ENCODE results near the gene LRMDA. TPM values are rescaled to one million over a fixed set of nuclear protein-coding genes. Genes with fewer than 3 reads are reported as not detected.

The LRMDA gene
- total RNA-seq, 1 donor from 2014 or later: 2.1 TPM

DNA sequence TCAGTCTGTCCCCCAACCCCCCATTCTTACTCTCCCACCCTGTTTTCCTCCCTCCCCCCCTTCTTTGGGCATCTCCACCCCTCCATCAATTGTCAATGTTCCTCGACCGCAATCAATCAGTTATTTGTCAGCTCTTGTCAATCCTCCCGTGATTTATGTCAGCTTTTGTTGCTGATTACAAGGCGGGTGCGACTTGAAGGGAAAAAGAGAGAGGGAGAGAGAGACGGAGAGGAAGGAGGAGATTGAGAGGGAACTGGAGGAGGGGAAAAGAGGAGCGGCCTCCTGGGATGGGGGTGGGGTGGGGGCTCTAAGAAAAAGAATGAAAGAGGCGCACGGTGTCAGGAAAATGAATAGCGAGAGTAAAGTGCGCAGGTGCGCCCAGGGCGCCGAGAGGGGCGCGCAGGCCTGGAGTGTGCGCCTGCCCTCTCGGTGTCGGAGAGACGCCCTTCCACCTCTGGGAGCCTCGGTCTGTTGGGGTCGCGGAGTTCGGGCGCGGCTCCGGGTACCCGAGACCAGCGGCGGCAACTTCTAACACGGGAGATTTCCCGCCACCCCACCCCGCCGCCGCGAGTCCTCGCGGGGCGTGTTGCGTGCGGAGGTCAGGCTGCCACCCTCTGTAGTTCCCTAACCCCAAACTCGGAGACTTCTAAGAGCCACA lies 28.8 kb upstream of the LRMDA start:
- Mint-ChIP-seq H3K4me3 (ENCODE audit: unreplicated experiment) (peak overlapping the region; percentile 98), H3K36me3 (ENCODE audit: unreplicated experiment) (no peaks in the 10 kb centered on the region), H3K27ac (ENCODE audit: unreplicated experiment) (peak overlapping the region; percentile 94), H3K9me3 (ENCODE audit: unreplicated experiment) (peaks cover 21% of the 10 kb centered on the region), H3K4me1 (ENCODE audit: low read depth, unreplicated experiment) (peaks cover 12% of the 10 kb centered on the region), H3K27me3 (ENCODE audit: unreplicated experiment) (peaks cover 30% of the 10 kb centered on the region)
- peak; percentile 55 for DNase-seq
- TF ChIP-seq, protein P1, sequence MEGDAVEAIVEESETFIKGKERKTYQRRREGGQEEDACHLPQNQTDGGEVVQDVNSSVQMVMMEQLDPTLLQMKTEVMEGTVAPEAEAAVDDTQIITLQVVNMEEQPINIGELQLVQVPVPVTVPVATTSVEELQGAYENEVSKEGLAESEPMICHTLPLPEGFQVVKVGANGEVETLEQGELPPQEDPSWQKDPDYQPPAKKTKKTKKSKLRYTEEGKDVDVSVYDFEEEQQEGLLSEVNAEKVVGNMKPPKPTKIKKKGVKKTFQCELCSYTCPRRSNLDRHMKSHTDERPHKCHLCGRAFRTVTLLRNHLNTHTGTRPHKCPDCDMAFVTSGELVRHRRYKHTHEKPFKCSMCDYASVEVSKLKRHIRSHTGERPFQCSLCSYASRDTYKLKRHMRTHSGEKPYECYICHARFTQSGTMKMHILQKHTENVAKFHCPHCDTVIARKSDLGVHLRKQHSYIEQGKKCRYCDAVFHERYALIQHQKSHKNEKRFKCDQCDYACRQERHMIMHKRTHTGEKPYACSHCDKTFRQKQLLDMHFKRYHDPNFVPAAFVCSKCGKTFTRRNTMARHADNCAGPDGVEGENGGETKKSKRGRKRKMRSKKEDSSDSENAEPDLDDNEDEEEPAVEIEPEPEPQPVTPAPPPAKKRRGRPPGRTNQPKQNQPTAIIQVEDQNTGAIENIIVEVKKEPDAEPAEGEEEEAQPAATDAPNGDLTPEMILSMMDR (IDR thresholded peaks at IDR 0.05; ENCODE audit: partially characterized antibody, unreplicated experiment): no peak

DNA sequence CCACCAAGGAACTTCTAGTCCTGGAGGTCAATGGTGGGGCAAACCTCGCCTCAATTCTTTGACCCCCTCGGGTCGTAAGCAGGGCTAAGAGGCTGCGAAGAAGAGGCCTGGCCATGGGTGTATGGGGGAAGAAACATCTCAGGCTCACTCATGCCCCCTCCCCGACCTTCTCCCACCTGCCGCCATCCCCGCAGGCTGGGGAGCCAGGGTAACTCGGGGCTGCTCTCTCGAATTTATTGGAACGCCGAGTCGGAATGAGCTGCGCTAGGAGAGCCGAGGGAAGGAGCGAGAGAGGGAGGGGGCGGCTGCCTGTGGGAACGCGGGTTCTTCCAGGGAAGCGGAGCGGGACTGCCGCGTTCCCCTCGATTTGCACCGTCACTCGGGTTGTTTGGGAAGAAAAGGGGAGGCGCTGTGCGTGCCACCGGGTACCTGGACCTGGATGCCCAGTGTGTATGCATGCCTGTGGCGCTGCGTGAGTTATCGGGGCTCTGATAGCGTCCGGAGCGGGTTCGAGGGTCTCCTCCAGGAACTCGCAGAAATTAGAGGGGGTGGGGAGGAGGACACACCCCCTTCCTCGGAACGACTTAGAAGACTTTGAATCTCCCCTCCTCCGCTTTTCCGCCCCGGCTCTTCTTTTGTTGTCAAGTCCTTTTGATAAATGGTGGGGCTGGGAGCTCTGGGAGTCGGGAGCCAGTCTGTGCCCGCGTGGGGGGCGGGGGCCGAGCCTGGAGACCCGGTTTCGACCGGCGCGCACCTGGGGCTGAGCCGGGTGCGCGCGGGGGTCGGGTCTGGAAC lies 28.1 kb upstream of the LRMDA start:
- Mint-ChIP-seq H3K36me3 (ENCODE audit: unreplicated experiment) (no peaks in the 10 kb centered on the region), H3K4me3 (ENCODE audit: unreplicated experiment) (peak overlapping the region; percentile 98), H3K27ac (ENCODE audit: unreplicated experiment) (peak overlapping the region; percentile 59), H3K9me3 (ENCODE audit: unreplicated experiment) (peaks cover 16% of the 10 kb centered on the region), H3K4me1 (ENCODE audit: low read depth, unreplicated experiment) (peaks cover 12% of the 10 kb centered on the region), H3K27me3 (ENCODE audit: unreplicated experiment) (peaks cover 26% of the 10 kb centered on the region)
- peak; percentile 52 for DNase-seq
- TF ChIP-seq, protein P1 (IDR thresholded peaks at IDR 0.05; ENCODE audit: partially characterized antibody, unreplicated experiment): no peak

DNA sequence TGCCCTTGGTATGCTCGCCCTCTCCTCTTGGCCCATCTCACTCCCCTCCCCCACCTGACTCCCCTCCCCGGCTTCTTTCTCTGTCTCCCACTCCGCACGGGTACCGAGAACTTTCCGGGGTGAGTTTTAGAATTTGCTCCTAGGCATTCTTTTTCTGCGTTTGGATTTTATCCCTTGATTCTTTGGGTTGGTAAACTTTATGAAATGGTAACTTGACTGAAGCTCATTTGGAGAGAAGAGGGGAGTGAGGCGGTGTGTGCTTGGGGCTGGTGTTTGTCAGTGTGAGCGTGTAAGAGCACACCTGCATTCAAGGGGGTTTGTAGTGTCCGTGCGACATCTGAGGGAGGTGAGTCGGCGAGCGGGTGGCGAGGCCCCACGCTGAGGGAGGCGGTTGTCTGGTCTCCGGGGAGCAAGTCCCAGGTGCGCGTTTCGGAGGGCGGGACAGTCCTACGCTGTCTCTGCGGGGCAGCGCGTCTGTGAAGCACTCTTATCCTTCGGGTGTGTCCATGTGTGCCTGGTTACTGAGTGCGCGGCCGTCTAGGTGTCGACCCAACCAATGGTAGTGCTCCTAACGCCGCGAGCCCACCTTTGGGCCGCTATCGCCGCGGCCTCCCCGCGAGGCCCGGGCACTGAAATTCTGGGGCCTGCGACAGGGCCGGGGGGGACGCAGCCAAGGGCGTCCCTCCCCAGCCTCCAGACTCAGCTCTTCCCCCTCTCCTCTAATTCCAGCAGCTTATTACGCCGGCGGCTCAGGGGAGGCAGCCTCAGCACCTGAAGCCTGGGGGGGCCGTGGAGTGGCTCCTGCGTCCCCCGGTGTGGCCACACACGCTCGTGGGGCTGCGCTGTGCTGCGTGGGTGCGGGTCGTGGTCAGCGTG lies 27.2 kb upstream of the LRMDA start:
- DNase-seq: no peak
- no peak overlapping the region for H3K27ac Mint-ChIP-seq (ENCODE audit: unreplicated experiment)
- no peaks in the 10 kb centered on the region for H3K36me3 Mint-ChIP-seq (ENCODE audit: unreplicated experiment)
- H3K4me3 Mint-ChIP-seq (ENCODE audit: unreplicated experiment): peak overlapping the region; percentile 98
- peaks cover 23% of the 10 kb centered on the region for H3K27me3 Mint-ChIP-seq (ENCODE audit: unreplicated experiment)
- H3K9me3 Mint-ChIP-seq (ENCODE audit: unreplicated experiment): peaks cover 16% of the 10 kb centered on the region
- peaks cover 12% of the 10 kb centered on the region for H3K4me1 Mint-ChIP-seq (ENCODE audit: low read depth, unreplicated experiment)
- TF ChIP-seq, protein P1 (IDR thresholded peaks at IDR 0.05; ENCODE audit: partially characterized antibody, unreplicated experiment): no peak

DNA sequence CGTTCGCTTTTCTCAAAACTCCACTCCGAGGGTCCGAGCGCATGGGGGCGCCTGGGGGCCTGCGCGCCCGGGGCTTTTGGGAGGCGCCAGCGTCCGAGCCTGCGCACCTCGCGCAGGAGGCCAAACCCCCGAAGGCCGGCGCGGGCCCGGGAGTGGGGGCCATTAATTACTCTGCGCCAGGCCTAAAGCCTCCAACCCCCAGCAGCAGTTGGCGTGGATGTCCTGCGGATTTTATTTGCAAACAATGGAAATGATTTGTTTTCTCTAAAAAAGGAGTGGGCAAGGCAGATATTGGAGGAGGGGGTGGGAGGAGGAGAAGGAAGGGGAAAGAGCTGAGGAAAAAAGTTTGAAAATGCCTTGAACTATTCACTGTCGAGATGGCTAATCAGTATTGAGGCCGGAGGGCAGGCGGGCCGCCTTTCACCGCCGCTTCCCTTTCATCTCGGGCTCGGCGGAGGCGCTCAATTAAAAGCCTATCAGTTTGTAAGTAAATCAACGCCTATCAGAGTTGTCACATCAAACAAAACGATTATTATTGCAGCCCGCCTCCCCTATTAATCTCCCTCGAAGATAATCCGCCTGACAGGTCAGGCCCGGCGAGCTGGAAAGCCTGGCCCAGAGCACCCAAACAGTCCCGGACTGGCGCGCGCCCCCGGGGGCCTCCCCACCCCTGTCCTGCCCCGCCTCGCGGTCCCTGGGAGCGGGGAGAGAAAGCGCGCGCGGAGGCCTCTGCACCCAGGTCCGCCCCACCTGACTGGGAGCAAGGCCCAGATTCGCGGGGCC lies 26.4 kb upstream of the LRMDA start:
- Mint-ChIP-seq H3K4me3 (ENCODE audit: unreplicated experiment) (peak overlapping the region; percentile 68), H3K27me3 (ENCODE audit: unreplicated experiment) (peaks cover 26% of the 10 kb centered on the region)

More for the DNA sequence above, 26.4 kb upstream of the LRMDA start:
- Mint-ChIP-seq H3K9me3 (ENCODE audit: unreplicated experiment) (peaks cover 19% of the 10 kb centered on the region), H3K4me1 (ENCODE audit: low read depth, unreplicated experiment) (peaks cover 14% of the 10 kb centered on the region), H3K27ac (ENCODE audit: unreplicated experiment) (no peak overlapping the region), H3K36me3 (ENCODE audit: unreplicated experiment) (no peaks in the 10 kb centered on the region)
- TF ChIP-seq, protein P1 (IDR thresholded peaks at IDR 0.05; ENCODE audit: partially characterized antibody, unreplicated experiment): no peak
- no peak for DNase-seq
